ENCODE results near the gene BCL2L1. TPM values are rescaled to one million over a fixed set of nuclear protein-coding genes. Genes with fewer than 3 reads are reported as not detected.

BCL2L1 gene
- total and polyA plus RNA-seq, 2 donors (not counting 3 experiments of a cell fraction or from before 2014, with no cell fraction given), result 78.0 to 101 TPM

DNA sequence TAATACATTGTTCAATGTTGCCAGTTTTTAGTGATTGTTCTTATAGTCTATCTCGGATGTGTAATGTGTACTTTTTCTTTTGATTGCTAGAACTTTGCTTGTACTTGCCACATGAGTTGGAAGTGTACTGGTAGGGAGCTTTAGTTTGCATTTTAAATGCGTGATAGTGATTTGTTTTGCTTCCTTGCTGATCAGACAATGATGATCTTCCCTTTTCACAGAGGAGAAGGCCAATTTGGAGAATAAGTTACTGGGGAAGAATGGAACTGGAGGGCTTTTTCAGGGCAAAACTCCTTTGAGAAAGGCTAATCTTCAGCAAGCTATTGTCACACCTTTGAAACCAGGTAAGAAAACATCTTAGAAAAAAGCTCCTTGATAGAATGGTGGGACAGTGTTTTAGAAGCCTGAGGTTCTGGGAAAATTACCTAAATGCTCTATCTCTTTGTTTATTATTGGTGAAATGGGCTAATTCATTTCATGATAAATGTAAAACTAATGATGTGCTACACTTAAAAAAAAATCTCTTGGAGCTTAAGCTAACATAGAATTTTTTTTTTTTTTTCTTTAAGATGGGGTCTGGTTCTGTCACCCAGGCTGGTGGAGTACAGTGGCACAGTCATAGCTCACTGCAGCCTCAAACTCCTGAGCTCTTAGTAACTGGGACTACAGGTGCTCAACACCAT lies 37.3 kb upstream of the BCL2L1 start:
- intact Hi-C loops (cut with micrococcal nuclease) (loop anchor here (5.0 kb wide), 1 partner anchor 37 kb away; no protein-coding TSS in a partner anchor), dilution Hi-C loops (cut with MboI; ENCODE audit: extremely low pct_ligation_motif_present, low sequenced_read_pairs) (no loop called here)
- Histone ChIP-seq H4K20me1 (replicated peaks; ENCODE audit: control insufficient read depth, extremely low read depth, insufficient read depth, low read length) (peaks cover 3% of the 10 kb centered on the region), H3K4me1 (ENCODE audit: control insufficient read depth, extremely low read depth, insufficient read depth, low read length) (no peaks in the 10 kb centered on the region), H3K4me2 (ENCODE audit: insufficient read depth, low read length) (no peak overlapping the region), H3K4me3 (replicated peaks in 1 of 3; ENCODE audit: insufficient read depth in 1 of 3, low read depth in 1 of 3, low read length in 3 of 3) (no peak overlapping the region), H3K9me1 (replicated peaks; ENCODE audit: control insufficient read depth, extremely low read depth, insufficient read depth, low read length) (no peaks in the 10 kb centered on the region), H3K9ac (replicated peaks; ENCODE audit: extremely low read depth, insufficient read depth, low read length) (no peak overlapping the region), H3K27me3 (ENCODE audit: control insufficient read depth in 2 of 2, insufficient read depth in 2 of 2, low read length in 2 of 2) (no peaks in the 10 kb centered on the region), H2AFZ (ENCODE audit: low read depth, low read length) (no peak overlapping the region), H3K9me3 (replicated peaks; ENCODE audit: control insufficient read depth, insufficient read depth, low read length) (no peaks in the 10 kb centered on the region), H3K36me3 (ENCODE audit: control insufficient read depth in 2 of 2, extremely low read depth in 1 of 2, insufficient read depth in 2 of 2, low read length in 2 of 2) (peaks cover 0 to 9% of the 10 kb centered on the region in 2 experiments), H3K27ac (ENCODE audit: insufficient read depth, low read depth, low read length) (no peak overlapping the region), H3K79me2 (ENCODE audit: control insufficient read depth, insufficient read depth, low read length) (peaks cover 86% of the 10 kb centered on the region)
- no TSS peak for BruUV-seq (replicated peaks)
- FAIRE-seq, result no peak
- POLR2A ChIA-PET, result interaction anchor here (0.6 kb wide), 1 partner anchor 177 kb away, joined by 3 read pairs; no protein-coding TSS in a partner anchor
- TF ChIP-seq MAX (IDR thresholded peaks at IDR 0.05; ENCODE audit: insufficient read depth, insufficient read length), result no peak
- no peak for TF ChIP-seq MYC (IDR thresholded peaks at IDR 0.05; ENCODE audit: low read depth, low read length)
- TF ChIP-seq POLR2A (IDR thresholded peaks at IDR 0.05; ENCODE audit: low read depth, low read length), result no peak
- no peak for TF ChIP-seq CTCF (IDR thresholded peaks at IDR 0.05; ENCODE audit: extremely low read depth in 1 of 2, insufficient read depth in 1 of 2, low read depth in 1 of 2, low read length in 2 of 2)
- TF ChIP-seq EZH2 (IDR thresholded peaks at IDR 0.05; ENCODE audit: borderline replicate concordance, low read depth, low read length, severe bottlenecking), result no peak
- CTCF ChIA-PET, result interaction anchor here (1.2 to 1.9 kb wide), 3 partner anchors 9 to 17 kb away, joined by 3 to 7 read pairs (median 5); no protein-coding TSS in a partner anchor
- DNase-seq (ENCODE audit: low read depth, low spot score), result no peak

All from endothelial cell of umbilical vein (primary cell).